ENCODE measurements around the gene PRDM4.

PRDM4 gene

GRCh38 chr12:107736914-107737313 is 24.0 kb downstream of the PRDM4 start:
- no peaks in the 10 kb centered on the region for H3K9me2 ChIP-seq (ENCODE audit: low read depth, low read length)
- no peak overlapping the region for H2AFZ ChIP-seq (ENCODE audit: low read length)
- H4K20me1 ChIP-seq (ENCODE audit: insufficient read depth, low read length): no peaks in the 10 kb centered on the region
- H3K9ac ChIP-seq (ENCODE audit: low read length): no peak overlapping the region
- TF ChIP-seq CTCF (IDR thresholded peaks at IDR 0.05; ENCODE audit: low read length) (peak; percentile 21; the same call in 1 of the 2 replicates), EZH2 (IDR thresholded peaks at IDR 0.05; ENCODE audit: borderline replicate concordance, low read length) (no peak)
- no peak overlapping the region for H3K4me3 ChIP-seq (ENCODE audit: low read depth, low read length, poor library complexity, severe bottlenecking)
- H3K36me3 ChIP-seq (ENCODE audit: insufficient read depth, low read length): peaks cover 58% of the 10 kb centered on the region
- no peak overlapping the region for H3K4me2 ChIP-seq (ENCODE audit: low read length)
- no peaks in the 10 kb centered on the region for H3K9me3 ChIP-seq (ENCODE audit: low read length)
- H3K4me1 ChIP-seq (ENCODE audit: insufficient read depth, low read length, severe bottlenecking): peaks cover 11% of the 10 kb centered on the region
- H3K27ac ChIP-seq (ENCODE audit: low read depth, low read length, poor library complexity, severe bottlenecking): peak overlapping the region; percentile 29
- no peaks in the 10 kb centered on the region for H3K79me2 ChIP-seq (ENCODE audit: insufficient read depth, low read length)
- H3K27me3 ChIP-seq (ENCODE audit: insufficient read depth, low read length): no peaks in the 10 kb centered on the region
- H3F3A ChIP-seq (ENCODE audit: insufficient read depth, low read length): no peaks in the 10 kb centered on the region

GRCh38 chr12:107735763-107736162 is 25.2 kb downstream of the PRDM4 start:
- H3K4me3 ChIP-seq (ENCODE audit: low read depth, low read length, poor library complexity, severe bottlenecking): no peak overlapping the region
- no peaks in the 10 kb centered on the region for H3K9me2 ChIP-seq (ENCODE audit: low read depth, low read length)
- H3K9me3 ChIP-seq (ENCODE audit: low read length): no peaks in the 10 kb centered on the region
- H3K9ac ChIP-seq (ENCODE audit: low read length): no peak overlapping the region
- H3K4me1 ChIP-seq (ENCODE audit: insufficient read depth, low read length, severe bottlenecking): peaks cover 11% of the 10 kb centered on the region
- no peak overlapping the region for H3K4me2 ChIP-seq (ENCODE audit: low read length)
- TF ChIP-seq EZH2 (IDR thresholded peaks at IDR 0.05; ENCODE audit: borderline replicate concordance, low read length) (no peak), CTCF (IDR thresholded peaks at IDR 0.05; ENCODE audit: low read length) (no peak)
- no peaks in the 10 kb centered on the region for H4K20me1 ChIP-seq (ENCODE audit: insufficient read depth, low read length)
- H2AFZ ChIP-seq (ENCODE audit: low read length): no peak overlapping the region
- no peak overlapping the region for H3K27ac ChIP-seq (ENCODE audit: low read depth, low read length, poor library complexity, severe bottlenecking)
- H3K27me3 ChIP-seq (ENCODE audit: insufficient read depth, low read length): no peaks in the 10 kb centered on the region
- H3K79me2 ChIP-seq (ENCODE audit: insufficient read depth, low read length): no peaks in the 10 kb centered on the region
- peaks cover 47% of the 10 kb centered on the region for H3K36me3 ChIP-seq (ENCODE audit: insufficient read depth, low read length)
- H3F3A ChIP-seq (ENCODE audit: insufficient read depth, low read length): no peaks in the 10 kb centered on the region

GRCh38 chr12:107734139-107734538 is 26.8 kb downstream of the PRDM4 start:
- Histone ChIP-seq H3K9me2 (ENCODE audit: low read depth, low read length) (no peaks in the 10 kb centered on the region), H3K27me3 (ENCODE audit: insufficient read depth, low read length) (no peaks in the 10 kb centered on the region), H3K9me3 (ENCODE audit: low read length) (no peaks in the 10 kb centered on the region), H3K79me2 (ENCODE audit: insufficient read depth, low read length) (no peaks in the 10 kb centered on the region), H3K4me1 (ENCODE audit: insufficient read depth, low read length, severe bottlenecking) (peaks cover 11% of the 10 kb centered on the region), H3F3A (ENCODE audit: insufficient read depth, low read length) (no peaks in the 10 kb centered on the region), H4K20me1 (ENCODE audit: insufficient read depth, low read length) (no peaks in the 10 kb centered on the region), H3K4me2 (ENCODE audit: low read length) (no peak overlapping the region), H3K9ac (ENCODE audit: low read length) (no peak overlapping the region), H3K27ac (ENCODE audit: low read depth, low read length, poor library complexity, severe bottlenecking) (no peak overlapping the region), H3K4me3 (ENCODE audit: low read depth, low read length, poor library complexity, severe bottlenecking) (no peak overlapping the region), H3K36me3 (ENCODE audit: insufficient read depth, low read length) (peaks cover 39% of the 10 kb centered on the region), H2AFZ (ENCODE audit: low read length) (no peak overlapping the region)
- no peak for TF ChIP-seq CTCF (IDR thresholded peaks at IDR 0.05; ENCODE audit: low read length)
- TF ChIP-seq EZH2 (IDR thresholded peaks at IDR 0.05; ENCODE audit: borderline replicate concordance, low read length): no peak

Measured in OCI-LY1 (cell line).